GM12865 (cell line): ENCODE data around the gene CASP8.
A peak's percentile ranks its signal among the peaks of the same experiment; 100 is the strongest.

Experiments
- DNase-seq: peaks from one replicate; pipeline ENCODE4 v3.0.0; 2010; ENCODE audit warnings: low read depth
- H3K4me3 ChIP-seq: 2 replicates; pipeline ENCODE4 v1.5.1; 2011; ENCODE audit warnings: mild to moderate bottlenecking, low read depth, low read length, control low read depth
- TF ChIP-seq, protein P1 (sequence below): IDR thresholded peaks from 2 replicates; pipeline ENCODE4 v1.5.1; 2011; ENCODE audit warnings: low read length, control low read depth, low read depth, inconsistent platforms; ENCODE audit not compliant: insufficient read depth; ENCODE audit errors: missing control alignments

Gene CASP8

DNA sequence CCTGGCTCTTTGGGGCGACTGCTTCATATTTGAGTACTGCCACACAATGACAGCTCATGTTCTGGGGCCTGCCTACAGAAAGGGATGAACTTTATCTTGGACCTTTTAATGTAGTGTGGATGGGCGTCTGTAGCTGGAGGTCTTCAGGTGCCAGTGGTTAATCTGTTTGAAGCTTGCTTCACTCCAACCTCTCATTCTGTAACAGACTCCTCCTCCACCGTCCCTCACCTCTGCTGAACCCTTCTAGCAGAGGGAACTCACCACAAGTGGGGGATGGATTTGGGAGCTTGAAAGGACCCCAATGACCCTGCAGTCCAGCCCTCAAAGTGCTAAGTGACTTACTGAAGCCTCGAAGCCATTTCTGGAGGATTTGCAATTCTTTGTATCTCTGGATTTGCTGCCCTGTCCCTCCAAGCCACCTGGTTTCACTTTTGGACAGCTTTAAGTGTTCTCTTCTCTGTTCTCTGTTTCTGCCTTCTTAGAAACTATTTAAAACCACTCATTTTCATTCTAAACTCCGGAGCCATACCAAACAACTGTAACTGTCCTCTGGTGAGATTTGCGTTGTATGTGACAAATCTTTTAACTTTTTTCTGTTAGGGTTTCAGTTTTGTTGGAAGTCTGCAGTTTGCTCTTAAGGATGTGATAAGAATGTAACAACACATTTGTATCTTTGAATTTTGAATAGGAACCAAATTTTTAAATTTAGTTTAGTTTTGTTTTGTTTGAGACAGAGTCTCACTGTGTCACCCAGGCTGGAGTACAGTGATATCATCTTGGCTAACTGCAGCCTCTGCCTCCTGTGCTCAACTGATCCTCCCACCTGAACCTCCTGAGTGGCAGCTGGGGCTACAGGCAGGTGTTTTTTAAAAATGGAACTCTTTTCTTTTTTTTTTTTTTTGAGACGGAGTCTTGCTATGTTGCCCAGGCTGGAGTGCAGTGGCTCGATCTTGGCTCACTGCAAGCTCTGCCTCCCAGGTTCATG, 37.0 kb upstream of the CASP8 start:
- TF ChIP-seq, protein P1, sequence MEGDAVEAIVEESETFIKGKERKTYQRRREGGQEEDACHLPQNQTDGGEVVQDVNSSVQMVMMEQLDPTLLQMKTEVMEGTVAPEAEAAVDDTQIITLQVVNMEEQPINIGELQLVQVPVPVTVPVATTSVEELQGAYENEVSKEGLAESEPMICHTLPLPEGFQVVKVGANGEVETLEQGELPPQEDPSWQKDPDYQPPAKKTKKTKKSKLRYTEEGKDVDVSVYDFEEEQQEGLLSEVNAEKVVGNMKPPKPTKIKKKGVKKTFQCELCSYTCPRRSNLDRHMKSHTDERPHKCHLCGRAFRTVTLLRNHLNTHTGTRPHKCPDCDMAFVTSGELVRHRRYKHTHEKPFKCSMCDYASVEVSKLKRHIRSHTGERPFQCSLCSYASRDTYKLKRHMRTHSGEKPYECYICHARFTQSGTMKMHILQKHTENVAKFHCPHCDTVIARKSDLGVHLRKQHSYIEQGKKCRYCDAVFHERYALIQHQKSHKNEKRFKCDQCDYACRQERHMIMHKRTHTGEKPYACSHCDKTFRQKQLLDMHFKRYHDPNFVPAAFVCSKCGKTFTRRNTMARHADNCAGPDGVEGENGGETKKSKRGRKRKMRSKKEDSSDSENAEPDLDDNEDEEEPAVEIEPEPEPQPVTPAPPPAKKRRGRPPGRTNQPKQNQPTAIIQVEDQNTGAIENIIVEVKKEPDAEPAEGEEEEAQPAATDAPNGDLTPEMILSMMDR = no peak
- no peak overlapping the region for H3K4me3 ChIP-seq
- DNase-seq = peak; percentile 79

DNA sequence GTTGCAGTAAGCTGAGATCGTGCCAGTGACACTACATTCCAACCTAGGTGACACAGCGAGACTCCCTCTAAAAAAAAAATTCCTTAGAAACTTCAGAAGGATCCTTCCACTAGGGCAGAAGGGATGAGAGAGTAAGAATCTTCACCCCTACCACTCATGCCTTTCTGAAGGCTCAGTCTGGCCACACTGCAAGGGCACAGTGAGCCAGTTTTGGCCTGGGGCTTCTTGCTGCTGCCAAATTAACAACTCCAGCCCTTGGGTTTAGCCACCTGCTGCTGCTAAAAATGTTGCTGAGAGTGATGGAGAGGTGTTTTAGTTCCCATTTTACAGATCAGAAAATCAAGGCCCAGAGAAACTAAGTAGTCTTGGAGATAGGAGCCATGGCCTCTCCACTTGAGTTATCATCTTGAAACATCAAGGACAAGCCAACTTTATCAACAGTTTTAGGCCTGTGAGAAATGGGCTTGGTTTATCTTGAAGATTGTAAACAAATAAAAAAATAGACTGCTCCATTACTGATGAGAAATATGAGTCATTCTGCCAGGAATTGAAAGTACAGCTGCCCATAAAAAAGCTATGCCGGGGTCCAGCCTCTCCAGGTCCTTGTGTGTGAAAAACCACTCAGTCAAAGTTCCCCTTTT, 31.9 kb upstream of the CASP8 start:
- TF ChIP-seq, protein P1 = no peak
- no peak overlapping the region for H3K4me3 ChIP-seq
- no peak for DNase-seq

DNA sequence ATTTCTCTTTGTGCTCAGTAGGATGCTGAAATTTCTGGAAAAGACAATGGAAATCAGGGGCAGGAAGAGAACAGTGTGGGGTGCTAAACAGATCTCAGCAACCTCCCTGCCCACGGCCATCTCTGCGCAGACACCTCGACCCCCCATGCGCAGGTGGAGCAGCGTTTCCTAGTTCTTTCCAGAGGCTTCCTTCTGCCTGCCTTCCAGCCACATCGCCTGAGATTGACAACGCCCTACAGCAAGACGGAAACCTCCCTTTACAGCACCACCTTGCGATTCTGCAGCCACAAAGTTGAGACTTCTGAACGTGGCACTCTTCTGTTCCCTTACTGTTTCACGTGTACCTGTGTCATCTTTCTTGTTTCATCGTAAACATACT, 31.4 kb upstream of the CASP8 start:
- H3K4me3 ChIP-seq = no peak overlapping the region
- peak; percentile 19 for DNase-seq

GRCh38 chr2:201231781-201232466, 28.4 kb upstream of the CASP8 start:
- TF ChIP-seq, protein P1 = peak; percentile 93
- H3K4me3 ChIP-seq = peak overlapping the region; percentile 38
- DNase-seq = peak; percentile 97

More for the DNA sequence above, 31.4 kb upstream of the CASP8 start:
- TF ChIP-seq, protein P1 = no peak

- H3K4me3 ChIP-seq = no peak overlapping the region
Observed at GRCh38 chr2:201232467-201232815, 27.9 kb upstream of the CASP8 start.

GRCh38 chr2:201233192-201233811, 27.0 kb upstream of the CASP8 start:
- peak overlapping the region; percentile 95 for H3K4me3 ChIP-seq
- DNase-seq = peak; percentile 96
- TF ChIP-seq, protein P1 = no peak

More at GRCh38 chr2:201232467-201232815, 27.9 kb upstream of the CASP8 start:
- TF ChIP-seq, protein P1 = no peak
- no peak for DNase-seq
